HG03139 (cell line): ENCODE measurements around the gene BANP.
"Not testable (repeated sequence)": the region's sequence is repeated elsewhere in the genome, so short reads cannot be mapped to it uniquely, and the experiment has no call there.

Experiments used
- ATAC-seq: cut with Tn5 transposase; IDR thresholded peaks from one replicate; pipeline ENCODE4 v1.9.1; 2021; ENCODE audit not compliant: unreplicated experiment

Gene BANP

DNA sequence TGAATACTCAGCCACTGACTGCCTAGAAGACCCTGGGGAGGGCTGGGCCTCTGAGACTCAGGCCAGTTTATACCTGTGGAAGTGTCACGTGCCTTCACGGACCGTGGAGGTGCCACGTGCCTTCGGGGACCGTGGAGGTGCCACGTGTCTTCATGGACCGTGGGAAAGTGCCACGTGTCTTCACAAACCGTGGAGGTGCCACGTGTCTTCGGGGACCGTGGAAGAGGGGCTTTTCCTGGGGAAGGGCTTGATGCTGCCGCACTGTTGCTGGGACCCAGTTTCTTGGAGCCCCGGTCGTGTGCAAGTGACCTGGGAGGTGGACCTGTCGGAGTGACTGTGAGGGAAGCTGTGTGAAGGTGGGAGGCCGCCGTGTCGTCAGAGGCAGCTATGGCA, 166.2 kb downstream of the BANP start:
- no peak for ATAC-seq

DNA sequence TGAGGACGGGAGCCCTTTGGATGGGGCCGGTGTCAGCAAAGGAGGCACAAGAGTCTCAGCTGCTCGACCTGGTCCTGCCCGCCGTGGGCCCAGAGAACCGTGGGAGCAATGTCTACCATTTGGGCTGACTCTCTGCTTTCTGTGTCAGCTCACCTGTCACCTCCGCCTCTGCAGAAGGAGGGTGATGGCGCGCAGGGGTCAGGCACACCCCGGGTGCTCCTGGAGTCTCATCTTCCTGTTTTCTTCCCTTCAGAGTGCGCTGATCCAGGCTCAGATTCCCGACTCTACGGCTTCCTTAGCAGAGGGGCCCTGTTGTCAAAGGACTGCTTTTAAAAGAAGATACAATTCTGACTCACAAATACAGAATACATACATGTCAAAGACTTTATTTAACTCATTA, 167.1 kb downstream of the BANP start:
- ATAC-seq, result no peak

- not testable (repeated sequence) for ATAC-seq
Measured at GRCh38 chr16:88118852-88119741, 167.9 kb downstream of the BANP start.

DNA sequence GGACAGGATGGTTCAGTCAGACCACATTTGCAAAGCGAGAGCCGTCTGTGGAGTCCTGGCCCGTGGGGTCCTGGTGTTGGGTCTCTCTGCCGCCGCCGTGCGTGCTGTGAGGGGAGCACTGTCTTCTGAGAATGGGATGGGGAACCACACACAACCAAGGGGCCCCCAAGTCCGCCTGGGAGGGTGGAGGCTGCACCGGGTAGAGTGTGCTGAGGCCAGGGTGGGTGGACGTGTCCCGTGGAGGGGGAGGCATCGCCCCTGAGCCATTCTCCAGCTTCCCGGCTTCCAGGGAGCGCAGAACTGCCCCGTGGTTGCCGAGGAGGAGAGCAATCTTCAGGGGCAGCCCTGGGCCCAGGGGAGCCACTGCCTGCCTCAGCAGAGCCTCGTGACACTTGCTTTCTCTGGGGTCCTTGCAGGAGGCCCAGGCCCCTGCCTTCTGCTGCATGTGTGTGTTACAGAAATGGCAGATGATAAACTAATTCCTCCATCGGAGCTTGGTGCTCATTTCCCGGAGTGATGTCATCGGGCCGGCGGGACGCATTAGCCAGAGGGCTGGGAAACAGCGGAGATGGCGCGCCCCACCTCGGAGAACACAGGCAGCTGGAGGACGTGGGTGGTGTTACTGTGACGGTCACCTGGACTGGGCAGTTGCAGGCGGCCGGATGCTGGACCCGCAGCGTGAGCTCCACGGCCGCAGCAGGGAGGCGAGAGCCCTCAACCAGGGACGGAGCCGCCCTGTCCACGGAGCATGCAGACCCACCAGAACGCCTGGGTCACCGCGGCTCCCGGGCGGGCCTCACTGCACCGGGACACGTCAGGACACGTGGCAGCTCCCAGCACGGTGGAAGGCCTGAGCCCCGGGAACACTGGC, 168.9 kb downstream of the BANP start:
- not testable (repeated sequence) for ATAC-seq

GRCh38 chr16:88120812-88121211, 169.6 kb downstream of the BANP start:
- no peak for ATAC-seq

DNA sequence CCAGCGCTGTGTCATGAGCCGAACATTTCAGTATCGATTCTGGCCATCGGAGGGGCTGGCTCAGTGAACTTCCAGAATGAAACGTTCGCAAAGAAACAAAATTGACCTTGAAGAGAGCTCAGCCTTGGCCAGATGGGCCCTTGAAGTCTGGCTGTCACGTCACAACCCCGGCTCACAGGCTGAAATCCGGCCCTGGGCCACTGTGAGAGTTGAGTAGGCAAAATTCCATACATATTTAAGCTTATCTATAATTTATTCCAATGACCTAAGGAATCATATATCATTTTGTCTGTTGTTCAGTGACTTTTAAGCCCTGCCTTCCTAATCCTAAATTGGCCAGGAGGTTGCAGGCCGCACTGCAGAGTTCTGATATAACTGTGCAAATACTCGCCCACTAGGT, 170.2 kb downstream of the BANP start:
- ATAC-seq, result not testable (repeated sequence)

DNA sequence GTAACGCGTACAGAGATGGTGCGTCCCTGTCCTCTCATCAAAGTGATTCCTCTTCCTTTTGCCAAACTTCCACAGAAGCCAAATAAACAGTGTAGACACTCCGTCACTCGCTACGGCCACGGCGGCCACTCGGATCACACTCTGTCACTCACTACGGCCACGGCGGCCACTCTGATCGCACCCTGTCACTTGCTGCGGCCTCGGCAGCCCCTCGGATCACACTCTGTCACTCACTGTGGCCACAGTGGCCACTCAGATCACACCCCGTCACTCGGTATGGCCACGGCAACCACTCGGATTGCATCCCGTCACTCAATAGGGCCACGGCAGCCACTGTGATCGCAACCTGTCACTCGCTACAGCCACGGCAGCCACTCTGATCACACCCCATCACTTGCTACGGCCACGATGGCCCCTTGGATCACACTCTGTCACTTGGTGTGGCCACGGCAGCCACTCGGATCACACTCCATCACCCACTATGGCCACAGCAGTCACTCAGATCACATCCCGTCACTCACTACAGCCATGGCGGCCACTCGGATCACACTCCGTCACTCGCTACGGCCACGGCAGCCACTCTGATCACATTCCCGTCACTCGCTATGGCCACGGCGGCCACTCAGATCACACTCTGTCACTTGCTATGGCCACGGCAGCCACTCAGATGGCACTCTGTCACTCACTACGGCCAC, 170.8 kb downstream of the BANP start:
- ATAC-seq, result no peak
